Hepatocyte (in vitro differentiated cells): ENCODE measurements around the gene SLC2A13. TPM values are rescaled to one million over a fixed set of nuclear protein-coding genes. Genes with fewer than 3 reads are reported as not detected.
"Not testable (repeated sequence)": the region's sequence is repeated elsewhere in the genome, so short reads cannot be mapped to it uniquely, and the experiment has no call there.

ENCODE experiments used
- DNase-seq: peaks from one replicate; pipeline ENCODE4 v3.0.0-alpha.2; 2016; ENCODE audit warnings: low spot score
- H2AFZ ChIP-seq: fragments of 200-600 bp; sonication (generic); 2 replicates; pipeline ENCODE4 v1.6.0; 2016; ENCODE audit warnings: antibody characterized with exemption, mild to moderate bottlenecking
- H3K27ac ChIP-seq: fragments of 200-600 bp; sonication (generic); 2 replicates; pipeline ENCODE4 v1.5.1; 2016; ENCODE audit warnings: mild to moderate bottlenecking
- H3K27me3 ChIP-seq: fragments of 200-600 bp; sonication (generic); 2 replicates; pipeline ENCODE4 v1.6.1; 2016
- H3K36me3 ChIP-seq: fragments of 200-600 bp; sonication (generic); replicated peaks from 2 replicates; pipeline ENCODE4 v1.5.1; 2016; ENCODE audit warnings: low read depth; ENCODE audit not compliant: insufficient read depth
- H3K4me1 ChIP-seq: fragments of 200-600 bp; sonication (generic); 2 replicates; pipeline ENCODE4 v1.5.1; 2016; ENCODE audit warnings: mild to moderate bottlenecking, moderate library complexity; ENCODE audit not compliant: insufficient read depth
- H3K4me2 ChIP-seq: fragments of 200-600 bp; sonication (generic); 2 replicates; pipeline ENCODE4 v1.6.0; 2016
- H3K4me3 ChIP-seq: fragments of 200-600 bp; sonication (generic); 2 replicates; pipeline ENCODE4 v1.5.1; 2016; ENCODE audit warnings: mild to moderate bottlenecking
- H3K79me2 ChIP-seq: fragments of 200-600 bp; sonication (generic); 2 replicates; pipeline ENCODE4 v1.6.0; 2017; ENCODE audit warnings: mild to moderate bottlenecking
- H3K9me2 ChIP-seq: fragments of 200-600 bp; sonication (generic); replicated peaks from 2 replicates; pipeline ENCODE4 v1.6.0; 2017; ENCODE audit warnings: mild to moderate bottlenecking; ENCODE audit not compliant: insufficient read depth
- H3K9me3 ChIP-seq: fragments of 200-600 bp; sonication (generic); 2 replicates; pipeline ENCODE4 v1.5.1; 2016; ENCODE audit warnings: low read depth, mild to moderate bottlenecking
- H4K20me1 ChIP-seq: fragments of 200-600 bp; sonication (generic); 2 replicates; pipeline ENCODE4 v1.6.0; 2016; ENCODE audit warnings: mild to moderate bottlenecking; ENCODE audit not compliant: insufficient read depth, poor library complexity, severe bottlenecking
- EZH2 ChIP-seq: fragments of 200-600 bp; sonication (generic); IDR thresholded peaks from 2 replicates; pipeline ENCODE4 v1.6.1; 2016; ENCODE audit warnings: antibody characterized with exemption, mild to moderate bottlenecking, borderline replicate concordance
- EZH2phosphoT487 ChIP-seq: fragments of 200-600 bp; sonication (generic); IDR thresholded peaks from one replicate; pipeline ENCODE4 v1.6.1; 2018; ENCODE audit warnings: antibody characterized with exemption, mild to moderate bottlenecking, low read depth, moderate library complexity; ENCODE audit not compliant: unreplicated experiment, severe bottlenecking
- WGBS: methylation state at CpG from one replicate; pipeline ENCODE4 v1.1.6; 2016; ENCODE audit warnings: low lambda C conversion rate; ENCODE audit errors: missing lambda C conversion rate; 5-methylcytosine and 5-hydroxymethylcytosine counted together
- polyA plus RNA-seq: library from polyadenylated mRNA; unstranded; fragments of >200 nt; fragmentation: Nextera tagmentation; extraction: Ambion mirVana; gene quantifications from 2 replicates; pipeline ENCODE4 v1.2.1, GENCODE V29; 2016
- total RNA-seq: library from RNA; depleted of rRNA; stranded (reverse); fragments of >200 nt; gene quantifications from 2 replicates; pipeline ENCODE4 v1.2.3, GENCODE V29; 2014
- TF ChIP-seq, protein P1 (sequence below): fragments of 200-600 bp; sonication (generic); IDR thresholded peaks from 2 replicates; pipeline ENCODE4 v1.5.1; 2016; ENCODE audit warnings: antibody characterized with exemption, mild to moderate bottlenecking; ENCODE audit not compliant: poor library complexity

SLC2A13 gene
- total and polyA plus RNA-seq, 2 experiments from 2014 or later = 12.1 to 21.1 TPM

DNA sequence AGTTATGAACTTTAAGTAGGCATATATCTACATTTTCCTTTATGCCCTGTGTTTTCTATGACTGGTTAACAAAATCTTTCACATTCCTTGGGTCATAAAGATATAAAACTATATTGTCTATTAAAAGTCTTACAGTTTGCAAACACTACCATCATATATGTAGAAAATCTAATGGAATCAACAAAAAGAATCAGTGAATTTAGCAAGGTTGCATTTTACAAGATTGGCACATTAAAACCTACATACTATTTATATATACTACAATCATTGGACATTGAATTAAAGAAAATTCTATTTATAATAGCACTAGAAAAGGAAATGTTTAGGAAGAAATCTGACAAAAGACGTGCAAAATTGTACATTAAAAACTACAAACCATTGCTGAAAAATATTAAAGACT is 312.9 kb downstream of the SLC2A13 start:
- Histone ChIP-seq H3K27me3 (no peaks in the 10 kb centered on the region), H4K20me1 (no peaks in the 10 kb centered on the region), H3K9me3 (no peaks in the 10 kb centered on the region), H3K9me2 (no peaks in the 10 kb centered on the region), H3K79me2 (no peaks in the 10 kb centered on the region), H3K4me2 (no peak overlapping the region), H3K27ac (no peak overlapping the region), H3K4me1 (no peaks in the 10 kb centered on the region), H3K4me3 (no peak overlapping the region), H3K36me3 (no peaks in the 10 kb centered on the region), H2AFZ (no peak overlapping the region)
- 84% methylated on average over 1 of the region's 1 CpG for WGBS
- DNase-seq = no peak
- TF ChIP-seq EZH2phosphoT487 = no peak
- TF ChIP-seq, protein P1, sequence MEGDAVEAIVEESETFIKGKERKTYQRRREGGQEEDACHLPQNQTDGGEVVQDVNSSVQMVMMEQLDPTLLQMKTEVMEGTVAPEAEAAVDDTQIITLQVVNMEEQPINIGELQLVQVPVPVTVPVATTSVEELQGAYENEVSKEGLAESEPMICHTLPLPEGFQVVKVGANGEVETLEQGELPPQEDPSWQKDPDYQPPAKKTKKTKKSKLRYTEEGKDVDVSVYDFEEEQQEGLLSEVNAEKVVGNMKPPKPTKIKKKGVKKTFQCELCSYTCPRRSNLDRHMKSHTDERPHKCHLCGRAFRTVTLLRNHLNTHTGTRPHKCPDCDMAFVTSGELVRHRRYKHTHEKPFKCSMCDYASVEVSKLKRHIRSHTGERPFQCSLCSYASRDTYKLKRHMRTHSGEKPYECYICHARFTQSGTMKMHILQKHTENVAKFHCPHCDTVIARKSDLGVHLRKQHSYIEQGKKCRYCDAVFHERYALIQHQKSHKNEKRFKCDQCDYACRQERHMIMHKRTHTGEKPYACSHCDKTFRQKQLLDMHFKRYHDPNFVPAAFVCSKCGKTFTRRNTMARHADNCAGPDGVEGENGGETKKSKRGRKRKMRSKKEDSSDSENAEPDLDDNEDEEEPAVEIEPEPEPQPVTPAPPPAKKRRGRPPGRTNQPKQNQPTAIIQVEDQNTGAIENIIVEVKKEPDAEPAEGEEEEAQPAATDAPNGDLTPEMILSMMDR = no peak
- TF ChIP-seq EZH2 = no peak

DNA sequence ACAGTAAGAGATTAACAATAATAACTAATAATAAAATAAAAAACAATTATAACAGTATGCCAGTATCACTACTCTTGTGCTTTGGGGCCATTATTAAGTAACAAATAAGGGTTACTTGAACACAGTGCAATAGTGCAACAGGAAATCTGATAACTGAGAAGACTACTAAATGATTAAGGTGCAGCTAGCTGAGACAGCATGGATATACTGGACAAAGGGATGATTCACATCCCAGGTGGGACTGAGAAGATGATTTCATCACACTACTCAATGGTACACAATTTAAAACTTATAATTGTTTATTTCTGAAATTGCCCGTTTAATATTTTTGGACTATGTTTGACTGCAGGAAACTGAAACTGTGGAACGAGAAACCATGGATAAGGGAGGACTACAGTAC is 317.6 kb downstream of the SLC2A13 start:
- no peak overlapping the region for H3K27ac ChIP-seq
- no peaks in the 10 kb centered on the region for H3K9me3 ChIP-seq
- no peak for DNase-seq
- H3K9me2 ChIP-seq = no peaks in the 10 kb centered on the region
- H3K36me3 ChIP-seq = no peaks in the 10 kb centered on the region
- no peak overlapping the region for H2AFZ ChIP-seq
- TF ChIP-seq EZH2phosphoT487 (no peak), EZH2 (no peak)
- TF ChIP-seq, protein P1 = no peak
- H3K4me2 ChIP-seq = no peak overlapping the region
- no peaks in the 10 kb centered on the region for H3K4me1 ChIP-seq
- H4K20me1 ChIP-seq = no peaks in the 10 kb centered on the region
- 91% methylated on average over 2 of the region's 2 CpGs for WGBS
- no peak overlapping the region for H3K4me3 ChIP-seq
- H3K27me3 ChIP-seq = no peaks in the 10 kb centered on the region
- H3K79me2 ChIP-seq = no peaks in the 10 kb centered on the region

DNA sequence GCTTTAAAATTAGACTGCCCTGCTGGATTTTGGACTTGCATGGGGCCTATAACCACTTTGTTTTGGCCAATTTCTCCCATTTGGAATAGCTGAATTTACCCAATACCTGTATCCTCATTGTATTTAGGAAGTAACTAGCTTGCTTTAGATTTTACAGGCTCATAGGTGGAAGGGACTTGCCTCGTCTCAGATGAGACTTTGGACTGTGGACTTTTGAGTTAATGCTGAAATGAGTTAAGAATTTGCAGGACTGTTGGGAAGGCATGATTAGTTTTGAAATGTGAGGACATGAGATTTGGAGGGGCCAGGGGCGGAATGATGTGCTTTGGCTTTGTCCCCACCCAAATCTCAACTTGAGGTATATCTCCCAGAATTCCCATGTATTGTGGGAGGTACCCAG is 320.1 kb downstream of the SLC2A13 start:
- not testable (repeated sequence) for H3K9me3 ChIP-seq, H4K20me1 ChIP-seq, H3K79me2 ChIP-seq, H3K27me3 ChIP-seq, H3K27ac ChIP-seq, H3K4me3 ChIP-seq, H3K9me2 ChIP-seq, H2AFZ ChIP-seq, H3K36me3 ChIP-seq, H3K4me1 ChIP-seq, DNase-seq, H3K4me2 ChIP-seq
- WGBS = 79% methylated on average over 2 of the region's 2 CpGs

DNA sequence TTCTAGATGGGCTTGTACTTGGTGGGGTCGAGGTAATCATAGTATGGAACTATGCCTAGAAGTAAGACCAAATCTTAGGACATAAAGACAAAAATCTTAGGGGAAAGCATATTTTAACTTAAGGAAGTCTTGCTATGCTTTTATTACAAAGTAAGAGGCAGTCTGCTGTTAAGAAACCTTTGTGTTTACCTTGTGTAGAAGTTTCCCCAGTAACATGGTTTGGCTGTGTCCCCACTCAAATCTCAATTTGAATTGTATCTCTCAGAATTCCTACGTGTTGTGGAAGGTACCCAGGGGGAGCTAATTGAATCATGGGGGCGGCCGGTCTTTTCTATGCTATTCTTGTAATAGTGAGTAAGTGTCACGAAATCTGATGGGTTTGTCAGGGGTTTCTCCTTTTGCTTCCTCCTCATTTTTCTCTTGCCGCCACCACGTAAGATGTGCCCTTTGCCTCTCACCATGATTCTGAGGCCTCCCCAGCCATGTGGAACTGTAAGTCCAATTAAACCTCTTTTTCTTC is 323.8 kb downstream of the SLC2A13 start:
- H3K27me3 ChIP-seq = no peaks in the 10 kb centered on the region
- no peaks in the 10 kb centered on the region for H3K9me2 ChIP-seq
- 81% methylated on average over 7 of the region's 7 CpGs for WGBS
- no peak overlapping the region for H3K27ac ChIP-seq
- no peak overlapping the region for H2AFZ ChIP-seq
- no peak for DNase-seq
- H3K4me2 ChIP-seq = no peak overlapping the region
- H3K4me1 ChIP-seq = no peaks in the 10 kb centered on the region
- H3K9me3 ChIP-seq = no peaks in the 10 kb centered on the region
- no peaks in the 10 kb centered on the region for H3K36me3 ChIP-seq
- no peak overlapping the region for H3K4me3 ChIP-seq
- no peaks in the 10 kb centered on the region for H3K79me2 ChIP-seq
- no peak for TF ChIP-seq EZH2phosphoT487
- no peak for TF ChIP-seq EZH2
- TF ChIP-seq, protein P1 = no peak
- no peaks in the 10 kb centered on the region for H4K20me1 ChIP-seq
